GM21515 (cell line): ENCODE data around the gene RHOXF1.
"Not testable (repeated sequence)": the region's sequence is repeated elsewhere in the genome, so short reads cannot be mapped to it uniquely, and the experiment has no call there.

ENCODE experiments used
- ATAC-seq: cut with Tn5 transposase; IDR thresholded peaks from one replicate; pipeline ENCODE4 v1.9.1; 2021; ENCODE audit not compliant: unreplicated experiment

Gene RHOXF1

GRCh38 chrX:120115438-120115963 lies at the start of gene RHOXF1:
Gene RHOXF1, minus strand, starts transcription at chrX:120115913. Its CDS starts 51 bp downstream, at chrX:120115862.
- ATAC-seq = no peak

DNA sequence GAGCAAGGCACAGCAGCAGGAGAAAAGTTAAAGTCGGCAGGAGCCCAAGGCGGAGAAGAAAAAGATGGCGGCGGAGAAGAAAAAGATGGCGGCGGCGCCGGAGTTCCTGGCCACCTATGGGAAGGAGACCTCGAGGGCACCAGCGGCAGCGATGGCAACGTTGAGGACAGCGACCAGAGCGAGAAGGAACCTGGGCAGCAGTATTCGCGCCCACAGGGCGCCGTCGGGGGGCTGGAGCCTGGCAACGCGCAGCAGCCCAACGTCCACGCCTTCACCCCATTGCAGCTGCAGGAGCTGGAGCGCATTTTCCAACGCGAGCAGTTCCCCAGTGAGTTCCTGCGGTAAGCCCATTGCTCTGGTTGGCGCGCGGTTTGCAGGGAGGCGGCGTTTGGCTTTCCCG lies 43.4 kb upstream of the RHOXF1 start:
- ATAC-seq = not testable (repeated sequence)

DNA sequence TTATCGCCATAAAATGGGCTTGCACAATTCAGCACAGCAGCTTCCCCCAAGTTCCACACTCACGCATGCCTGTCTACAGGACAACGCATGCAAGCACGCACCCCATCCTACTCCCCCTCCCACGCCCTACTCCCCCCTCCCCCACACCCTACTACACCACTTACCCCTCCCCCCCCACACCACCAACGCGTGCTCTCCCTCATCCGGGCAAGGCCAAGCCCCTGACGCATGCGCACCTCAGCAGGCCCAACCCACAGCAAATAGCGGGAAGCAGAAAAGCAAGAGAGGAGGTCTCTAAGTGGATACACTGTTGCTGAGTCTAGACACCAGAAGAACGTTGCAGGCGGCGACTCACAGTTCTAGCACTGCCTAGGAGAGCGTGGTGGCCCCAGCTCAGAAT lies 42.6 kb upstream of the RHOXF1 start, which contains the start of gene RHOXF2:
RHOXF2 (plus strand) TSS at position 301 of the 400 bp plus-strand sequence. CDS start 138 bp downstream, outside the sequence.
- not testable (repeated sequence) for ATAC-seq

DNA sequence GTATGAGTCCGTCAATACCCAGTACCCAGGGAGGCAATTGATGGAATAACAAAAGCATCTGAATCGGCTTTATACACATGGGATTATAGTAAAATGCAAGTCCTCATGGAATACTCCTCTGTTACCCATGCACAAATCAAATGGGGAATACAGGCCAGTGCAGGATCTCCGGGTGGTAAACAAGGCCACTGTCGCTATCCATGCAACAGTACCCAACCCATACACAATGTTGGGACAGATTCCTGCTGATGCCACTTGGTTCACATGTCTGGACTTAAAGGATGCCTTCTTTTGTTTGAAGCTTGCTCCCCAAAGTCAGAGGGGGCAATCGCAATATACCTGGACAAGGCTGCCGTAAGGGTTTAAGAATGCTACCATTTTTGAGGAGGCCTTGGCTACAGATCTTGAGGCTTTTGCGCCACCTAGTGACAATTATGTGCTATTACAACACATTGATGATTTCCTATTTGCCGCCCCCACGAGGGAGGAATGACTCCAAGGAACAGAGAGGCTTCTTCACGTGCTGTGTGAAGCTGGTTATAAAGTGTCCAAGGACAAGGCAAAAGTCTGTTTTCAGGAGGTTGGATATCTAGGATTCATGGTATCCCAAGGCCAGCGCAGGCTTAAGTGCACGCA lies 34.5 kb upstream of the RHOXF1 start:
- ATAC-seq = not testable (repeated sequence)

GRCh38 chrX:120147537-120147936 lies 31.8 kb upstream of the RHOXF1 start:
- ATAC-seq = no peak

DNA sequence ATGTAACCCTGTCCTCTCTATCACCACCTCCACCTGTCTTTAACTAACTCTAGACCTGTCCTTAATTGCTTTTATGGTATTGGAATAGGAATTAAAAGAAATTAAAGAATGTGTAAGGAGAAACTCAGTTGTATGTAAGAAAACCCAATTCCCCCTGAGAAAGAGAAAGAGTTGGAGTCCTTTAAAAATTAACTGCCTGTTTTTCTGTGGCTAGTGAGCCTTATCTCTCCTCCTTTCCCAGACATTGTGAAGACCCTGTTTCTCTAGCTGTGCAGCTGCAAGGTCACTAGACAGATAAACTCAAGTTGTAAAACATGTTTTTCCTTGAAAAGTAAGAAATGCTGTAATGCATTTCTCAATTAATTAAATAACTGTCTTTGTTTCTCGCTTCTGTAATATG lies 30.6 kb upstream of the RHOXF1 start:
- not testable (repeated sequence) for ATAC-seq

GRCh38 chrX:120145295-120145925 lies 29.7 kb upstream of the RHOXF1 start:
- no peak for ATAC-seq

DNA sequence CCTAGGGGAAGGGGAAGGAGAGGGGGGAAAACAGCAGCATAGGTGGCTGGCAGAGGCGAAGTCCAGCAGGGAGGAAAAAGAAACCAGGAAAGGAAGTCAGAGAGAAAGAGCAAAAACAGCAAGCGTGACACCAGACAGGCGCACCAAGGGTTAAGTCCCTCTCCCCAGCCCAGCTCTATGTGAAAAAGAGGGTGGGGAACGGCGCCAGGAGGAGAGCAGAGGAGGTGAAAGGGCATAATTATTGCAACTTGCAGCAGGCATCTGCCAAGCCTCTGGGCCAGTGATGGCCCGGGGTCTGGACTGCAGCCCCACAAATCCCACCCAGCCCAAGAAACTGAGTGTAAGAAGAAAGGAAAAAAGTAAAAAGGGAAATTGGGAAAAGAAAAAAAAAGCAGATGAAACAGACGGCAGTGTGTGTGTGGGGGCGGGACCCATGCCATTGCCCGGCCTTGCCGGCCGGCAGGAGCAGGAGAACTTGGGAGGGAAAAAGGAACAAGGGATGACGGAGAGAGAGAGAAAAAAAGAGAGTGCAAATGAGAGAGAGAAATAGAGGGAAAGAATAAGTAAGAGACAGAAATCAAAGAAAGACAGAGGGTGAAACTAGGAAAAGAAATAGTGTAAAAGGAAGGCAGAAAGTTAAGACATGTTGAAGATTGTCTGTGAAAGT lies 28.6 kb upstream of the RHOXF1 start:
- no peak for ATAC-seq

DNA sequence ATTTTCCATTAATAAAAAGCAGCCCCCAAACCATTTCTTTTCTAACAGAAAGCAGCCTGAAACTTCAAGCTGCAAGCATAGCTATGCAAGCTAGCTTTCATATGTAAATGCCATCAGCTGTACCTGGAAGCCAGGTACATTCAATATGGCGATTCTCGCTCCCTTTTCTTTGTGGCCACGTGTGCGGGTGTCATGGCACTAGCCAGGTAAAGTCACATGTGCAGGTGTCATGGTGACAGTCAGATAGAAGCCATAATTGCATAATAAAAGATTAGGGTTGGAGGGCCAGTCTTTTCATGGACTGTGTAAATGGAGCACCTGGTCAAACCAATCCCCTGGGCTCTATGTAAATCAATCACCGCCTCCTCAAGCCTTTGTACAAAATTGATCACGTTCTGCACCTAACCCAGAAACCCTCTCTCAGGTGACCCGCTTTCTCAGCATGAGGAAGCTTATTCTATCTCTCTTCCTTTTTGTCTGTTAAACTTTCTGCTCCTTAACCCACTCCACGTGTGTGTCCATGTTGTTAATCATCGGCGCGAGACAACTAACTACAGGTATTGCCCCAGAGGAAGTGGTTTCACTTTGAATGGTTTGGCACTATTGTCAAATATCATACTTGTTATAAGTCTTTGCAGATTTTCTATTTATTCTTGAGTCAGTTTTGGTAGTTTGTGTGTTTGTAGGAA lies 24.7 kb upstream of the RHOXF1 start:
- ATAC-seq = no peak

DNA sequence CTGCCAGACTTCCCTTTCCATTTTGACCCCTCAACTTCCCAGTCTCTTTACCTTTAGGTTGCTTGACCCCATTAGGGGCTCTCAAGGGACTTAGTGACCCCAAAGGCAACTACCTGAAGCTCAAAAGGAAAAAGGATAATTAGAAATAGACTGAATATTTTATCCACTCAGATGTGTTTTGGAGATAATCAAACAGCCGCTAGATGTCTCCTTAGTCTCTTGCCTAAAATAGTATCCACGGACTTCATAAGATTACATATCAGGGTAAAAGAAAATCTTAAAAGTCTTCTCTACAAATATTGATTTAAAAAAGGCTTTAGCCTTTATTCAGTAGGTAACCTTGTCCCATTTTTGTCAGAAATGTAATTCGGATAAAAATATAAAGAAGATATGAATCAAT lies 21.7 kb upstream of the RHOXF1 start:
- no peak for ATAC-seq

DNA sequence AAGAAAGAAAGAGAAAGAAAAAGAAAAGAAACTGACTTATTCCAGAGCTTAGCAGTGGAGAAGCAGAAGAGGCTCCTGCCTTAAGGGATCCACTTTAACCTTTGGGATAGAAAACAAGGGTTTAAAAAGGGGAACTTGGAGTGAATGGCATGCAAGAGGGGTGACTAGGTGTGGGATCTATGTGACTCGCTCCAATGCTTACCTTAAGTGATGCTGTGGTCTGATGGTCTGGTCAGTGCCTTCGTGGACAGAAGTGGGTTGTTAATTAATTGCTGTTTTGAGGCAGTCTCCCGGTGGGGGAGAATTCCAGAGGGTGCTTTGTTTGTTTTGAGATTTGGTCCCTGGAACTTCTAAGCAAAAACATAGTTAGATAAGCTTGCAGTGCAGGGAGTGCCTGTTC lies 21.1 kb upstream of the RHOXF1 start:
- no peak for ATAC-seq

- no peak for ATAC-seq
Measured at GRCh38 chrX:120136128-120136527, 20.4 kb upstream of the RHOXF1 start.

DNA sequence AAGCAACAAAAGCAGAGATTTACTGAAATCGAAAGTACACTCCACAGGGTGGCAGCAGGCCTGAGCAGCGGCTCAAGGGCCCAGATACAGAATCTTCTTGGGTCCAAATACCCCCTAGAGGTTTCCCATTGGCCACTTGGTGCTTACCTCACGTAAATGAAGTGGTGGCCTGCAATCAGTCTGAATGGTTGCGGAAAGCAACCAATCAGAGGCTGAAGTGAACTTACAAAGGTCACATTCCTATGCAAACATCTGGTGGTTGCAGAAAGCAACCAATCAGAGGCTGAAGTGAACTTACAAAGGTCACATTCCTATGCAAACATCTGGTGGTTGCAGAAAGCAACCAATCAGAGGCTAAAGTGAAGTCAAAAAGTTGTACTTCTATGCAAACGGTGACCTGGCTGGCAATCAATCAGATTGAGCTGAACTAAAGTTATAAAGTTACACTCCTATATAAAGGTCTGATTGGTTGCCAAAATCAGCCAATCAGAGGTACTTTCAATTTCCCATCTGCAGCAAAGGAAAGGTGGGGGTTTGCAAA lies 12.7 kb upstream of the RHOXF1 start:
- not testable (repeated sequence) for ATAC-seq

- no peak for ATAC-seq
Measured at GRCh38 chrX:120125444-120125843, 9.7 kb upstream of the RHOXF1 start.

DNA sequence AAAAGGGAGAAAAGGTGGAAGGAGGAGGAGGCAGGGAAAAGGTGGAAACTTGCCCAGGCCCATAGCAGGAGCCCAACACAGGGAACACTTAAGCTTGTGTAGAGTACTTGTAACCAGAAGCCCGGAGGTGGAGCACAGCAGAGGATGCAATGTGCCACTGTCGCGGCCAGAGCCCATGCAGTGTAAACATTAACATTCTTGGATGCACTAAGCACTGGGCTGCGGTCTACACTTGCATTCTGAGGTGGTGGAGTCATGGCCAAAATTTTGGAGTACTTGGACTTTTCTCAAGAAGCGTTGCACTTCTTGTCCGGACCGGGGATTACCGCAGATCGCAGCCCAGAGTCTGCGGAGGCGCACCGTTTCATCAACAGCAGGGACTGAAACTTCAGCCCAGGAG lies 4.5 kb upstream of the RHOXF1 start:
- no peak for ATAC-seq

- ATAC-seq = no peak
Measured at GRCh38 chrX:120111611-120112010, 4.1 kb downstream of the RHOXF1 start.

DNA sequence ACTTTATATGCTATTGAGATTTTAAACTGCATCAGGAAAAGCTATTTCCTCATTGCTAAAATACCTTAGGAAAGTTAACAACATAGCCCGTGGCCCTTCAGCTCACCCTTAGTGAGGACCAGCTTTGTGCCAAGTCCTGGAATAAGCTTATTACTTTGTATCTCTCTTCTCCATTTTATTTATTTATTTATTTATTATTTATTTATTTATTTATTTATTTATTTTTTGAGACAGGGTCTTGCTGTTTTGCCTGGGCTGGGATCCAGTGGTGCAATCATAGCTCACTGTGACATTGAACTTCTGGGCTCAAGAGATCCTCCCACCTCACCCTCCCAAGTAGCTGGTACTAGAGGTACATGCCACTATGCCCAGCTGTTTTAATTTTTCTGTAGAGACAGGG lies 6.3 kb downstream of the RHOXF1 start:
- no peak for ATAC-seq

DNA sequence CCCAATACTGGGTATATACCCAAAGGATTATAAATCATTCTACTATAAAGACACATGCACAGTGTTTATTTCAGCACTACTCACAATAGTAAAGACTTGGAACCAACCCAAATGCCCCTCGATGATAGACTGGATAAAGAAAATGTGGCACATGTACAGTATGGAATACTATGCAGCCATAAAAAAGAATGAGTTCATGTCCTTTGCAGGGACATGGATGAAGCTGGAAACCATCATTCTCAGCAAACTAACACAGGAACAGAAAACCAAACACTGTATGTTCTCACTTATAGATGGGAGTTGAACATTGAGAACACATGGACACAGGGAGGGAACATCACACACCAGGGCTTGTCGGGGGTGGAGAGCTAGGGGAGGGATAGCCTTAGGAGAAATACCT lies 11.0 kb downstream of the RHOXF1 start:
- not testable (repeated sequence) for ATAC-seq

DNA sequence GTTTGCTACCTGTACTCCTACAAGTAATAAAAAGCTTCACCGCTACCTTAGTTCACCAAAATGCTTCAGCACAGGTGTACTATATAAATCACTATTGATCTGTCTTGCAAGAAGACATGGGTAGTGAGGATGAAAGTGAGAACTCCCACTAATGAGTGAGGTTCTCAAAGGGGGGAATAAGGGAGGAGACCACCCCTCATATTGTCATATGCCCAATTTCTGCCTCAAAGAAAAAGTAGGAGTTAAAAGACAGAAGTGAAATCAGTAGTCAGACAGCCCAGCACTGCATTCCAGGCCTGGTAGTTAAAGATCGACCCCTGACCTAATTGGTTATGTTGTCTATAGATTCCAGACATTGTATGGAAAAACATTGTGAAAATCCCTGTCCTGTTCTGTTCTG lies 14.7 kb downstream of the RHOXF1 start:
- ATAC-seq = not testable (repeated sequence)

- ATAC-seq = no peak
Measured at GRCh38 chrX:120090208-120090607, 25.5 kb downstream of the RHOXF1 start.
